NCI-H345 treated with DMSO at 0.1 percent for 48 hours (cell line): Measurements from ENCODE around the gene PDILT.

ENCODE experiments used
- DNase-seq: peaks from one replicate; lab custom pipeline; 2025; ENCODE audit not compliant: unreplicated experiment; lab: John Stamatoyannopoulos, UW

The PDILT gene

GRCh38 chr16:20364051-20364450 lies 40.5 kb downstream of the PDILT start:
- DNase-seq: no peak

- DNase-seq: no peak
These were observed 41.3 kb downstream of the PDILT start for GRCh38 chr16:20363191-20363590.

- no peak for DNase-seq
These were observed 44.5 kb downstream of the PDILT start for GRCh38 chr16:20359997-20360396.

- no peak for DNase-seq
These were observed 49.3 kb downstream of the PDILT start for GRCh38 chr16:20355114-20355782.

GRCh38 chr16:20353379-20353778 lies 51.2 kb downstream of the PDILT start:
- no peak for DNase-seq

GRCh38 chr16:20352615-20353014 lies 51.9 kb downstream of the PDILT start, which contains the start of gene UMOD:
Gene UMOD (minus strand): TSS chr16:20352715. CDS start chr16:20350737, 1,978 bp downstream.
- DNase-seq: no peak

GRCh38 chr16:20349615-20350014 lies 54.9 kb downstream of the PDILT start:
- no peak for DNase-seq

GRCh38 chr16:20348365-20349185 lies 56.0 kb downstream of the PDILT start:
- peak; percentile 17 for DNase-seq

- no peak for DNase-seq
These were observed 56.7 kb downstream of the PDILT start for GRCh38 chr16:20347666-20348364.

- DNase-seq: no peak
These were observed 59.9 kb downstream of the PDILT start for GRCh38 chr16:20344611-20345010.

- DNase-seq: no peak
These were observed 64.8 kb downstream of the PDILT start for GRCh38 chr16:20339744-20340143.

GRCh38 chr16:20336955-20337354 lies 67.6 kb downstream of the PDILT start:
- DNase-seq: no peak

- no peak for DNase-seq
These were observed 70.1 kb downstream of the PDILT start for GRCh38 chr16:20334396-20334795.

- no peak for DNase-seq
These were observed 71.4 kb downstream of the PDILT start for GRCh38 chr16:20333120-20333519.

GRCh38 chr16:20332411-20332810 lies 72.1 kb downstream of the PDILT start:
- DNase-seq: no peak

- no peak for DNase-seq
These were observed 72.9 kb downstream of the PDILT start for GRCh38 chr16:20331635-20332034.

GRCh38 chr16:20329392-20330138 lies 75.0 kb downstream of the PDILT start:
- DNase-seq: no peak

- peak; percentile 24 for DNase-seq
These were observed 77.0 kb downstream of the PDILT start, which contains the start of gene GP2 for GRCh38 chr16:20327444-20328041. Gene GP2 (minus strand): TSS chr16:20327513. CDS start chr16:20326431, 1,082 bp downstream.

- no peak for DNase-seq
These were observed 78.2 kb downstream of the PDILT start for GRCh38 chr16:20326321-20326720.

- no peak for DNase-seq
These were observed 79.5 kb downstream of the PDILT start for GRCh38 chr16:20325005-20325404.
